PFSK-1 (cell line): ENCODE results near the gene PSEN1.

ENCODE experiments used
- FOXP2 ChIP-seq: optimal IDR thresholded peaks from 2 replicates; pipeline ENCODE3; 2011; ENCODE audit warnings: borderline replicate concordance, control low read depth, inconsistent platforms; ENCODE audit not compliant: insufficient read depth; ENCODE audit errors: extremely low read length, extremely low read depth
- POLR2AphosphoS5 ChIP-seq: IDR thresholded peaks from 2 replicates; pipeline ENCODE4 v1.6.1; 2012; ENCODE audit warnings: low read depth, mild to moderate bottlenecking, control low read depth, low read length, moderate library complexity
- REST ChIP-seq, 2 experiments: IDR thresholded peaks; 2 replicates each; pipeline versions ENCODE4 v1.6.1 to v1.8.0; 2011 to 2012; ENCODE audit warnings: low read depth in 2 of 2, low read length in 2 of 2, control low read depth in 1 of 2, inconsistent platforms in 1 of 2, mild to moderate bottlenecking in 1 of 2, moderate library complexity in 1 of 2; ENCODE audit not compliant: insufficient read depth in 1 of 2
- SIN3A ChIP-seq: IDR thresholded peaks from 2 replicates; pipeline ENCODE4 v1.6.1; 2012; ENCODE audit warnings: mild to moderate bottlenecking, low read length, moderate library complexity, borderline replicate concordance; ENCODE audit not compliant: insufficient read depth
- TAF1 ChIP-seq: IDR thresholded peaks from 2 replicates; pipeline ENCODE4 v1.6.1; 2012; ENCODE audit warnings: low read length, control low read depth, borderline replicate concordance; ENCODE audit not compliant: insufficient read depth

Gene PSEN1

GRCh38 chr14:73254247-73255004 lies 118.1 kb downstream of the PSEN1 start:
- TF ChIP-seq POLR2AphosphoS5 (no peak), SIN3A (no peak)

- no peak for TF ChIP-seq POLR2AphosphoS5
- no peak for TF ChIP-seq SIN3A
- TF ChIP-seq TAF1 = no peak
- TF ChIP-seq REST (IDR thresholded peaks at IDR 0.05; ENCODE audit: insufficient read depth in 1 of 2, low read depth in 2 of 2, low read length in 2 of 2) = no peak
- TF ChIP-seq FOXP2 = no peak
Observed at GRCh38 chr14:73255005-73255400, 118.7 kb downstream of the PSEN1 start.

- TF ChIP-seq POLR2AphosphoS5 = no peak
- TF ChIP-seq SIN3A = no peak
- no peak for TF ChIP-seq FOXP2
- no peak for TF ChIP-seq REST (IDR thresholded peaks at IDR 0.05; ENCODE audit: insufficient read depth in 1 of 2, low read depth in 2 of 2, low read length in 2 of 2)
- no peak for TF ChIP-seq TAF1
Observed at GRCh38 chr14:73255693-73256225, 119.5 kb downstream of the PSEN1 start.

- TF ChIP-seq SIN3A (no peak), REST (IDR thresholded peaks at IDR 0.05; ENCODE audit: insufficient read depth in 1 of 2, low read depth in 2 of 2, low read length in 2 of 2) (no peak), POLR2AphosphoS5 (no peak), FOXP2 (no peak), TAF1 (no peak)
Observed at GRCh38 chr14:73258076-73258475, 121.8 kb downstream of the PSEN1 start.

GRCh38 chr14:73258845-73259611 lies 122.7 kb downstream of the PSEN1 start:
- TF ChIP-seq REST (IDR thresholded peaks at IDR 0.05; ENCODE audit: insufficient read depth in 1 of 2, low read depth in 2 of 2, low read length in 2 of 2) (no peak), SIN3A (no peak), POLR2AphosphoS5 (no peak), TAF1 (no peak), FOXP2 (no peak)
